Spleen (tissue), 11 donors: ENCODE data around the gene SREBF1. TPM values are rescaled to one million over a fixed set of nuclear protein-coding genes. Genes with fewer than 3 reads are reported as not detected.
"Not testable (repeated sequence)": the region's sequence is repeated elsewhere in the genome, so short reads cannot be mapped to it uniquely, and the experiment has no call there.

ENCODE experiments used
- DNase-seq: peaks from one replicate; pipeline ENCODE4 v3.0.0-alpha.2; 2020
- H3K27ac ChIP-seq, 8 donors: fragments of 200-600 bp; sonication (generic) in 7 of 8; 1 replicate in 4 of 8; 2 replicates in 4 of 8; pipeline versions ENCODE4 v1.5.0 to v1.8.0; 2016 to 2021; ENCODE audit warnings: inconsistent platforms in 4 of 8, mild to moderate bottlenecking in 4 of 8, moderate library complexity in 1 of 8
- H3K27me3 ChIP-seq, 7 donors: fragments of 200-600 bp; sonication (generic) in 6 of 7; replicated peaks in 1 of 7; 1 replicate in 4 of 7; 2 replicates in 3 of 7; pipeline versions ENCODE4 v1.5.0 to v1.8.0; 2016 to 2021; ENCODE audit warnings: inconsistent platforms in 3 of 7, mild to moderate bottlenecking in 1 of 7
- H3K36me3 ChIP-seq, 6 donors: fragments of 200-600 bp; sonication (generic) in 5 of 6; 1 replicate in 4 of 6; 2 replicates in 2 of 6; pipeline versions ENCODE4 v1.5.0 to v1.8.0; 2016 to 2021; ENCODE audit warnings: inconsistent platforms in 2 of 6
- H3K4me1 ChIP-seq, 6 donors: fragments of 200-600 bp; sonication (generic) in 5 of 6; 1 replicate in 3 of 6; 2 replicates in 3 of 6; pipeline versions ENCODE4 v1.5.0 to v1.8.0; 2016 to 2021; ENCODE audit warnings: inconsistent platforms in 3 of 6
- H3K4me3 ChIP-seq, 8 donors: fragments of 200-600 bp; sonication (generic) in 7 of 8; 1 replicate in 4 of 8; 2 replicates in 4 of 8; pipeline versions ENCODE4 v1.5.0 to v1.8.0; 2016 to 2021; ENCODE audit warnings: inconsistent platforms in 4 of 8, mild to moderate bottlenecking in 4 of 8, moderate library complexity in 2 of 8
- H3K9me3 ChIP-seq, 8 donors: fragments of 200-600 bp; sonication (generic) in 7 of 8; 1 replicate in 4 of 8; 2 replicates in 4 of 8; pipeline versions ENCODE4 v1.5.0 to v1.8.0; 2016 to 2021; ENCODE audit warnings: inconsistent platforms in 4 of 8
- POLR2A ChIP-seq, 3 donors: fragments of 450-650 bp; IDR thresholded peaks; one replicate each; pipeline ENCODE4 v1.5.1; 2017; ENCODE audit warnings: antibody characterized with exemption in 3 of 3, mild to moderate bottlenecking in 1 of 3
- POLR2AphosphoS5 ChIP-seq, 3 donors: sonication (generic); formaldehyde crosslinking; IDR thresholded peaks; one replicate each; pipeline ENCODE4 v1.5.1; 2017; ENCODE audit warnings: antibody characterized with exemption in 3 of 3
- WGBS, 5 donors: extraction: QIAGEN DNeasy Blood & Tissue Kit in 3 of 5; methylation state at CpG; one replicate each; pipeline versions ENCODE4 v1.1.5 to v1.1.7; 2013 to 2018; 5-methylcytosine and 5-hydroxymethylcytosine counted together
- intact Hi-C: fragments of 100-400 bp; cut with DNase I; formaldehyde crosslinking; loops from one replicate; pipeline ENCODE4 v1.15.0; 2023; ENCODE audit warnings: low total_unique reads
- polyA plus RNA-seq, 3 donors: library from polyadenylated mRNA; stranded (reverse); fragments of 200-250 nt; gene quantifications; one replicate each; pipeline ENCODE4 v1.2.1, GENCODE V29; 2013
- total RNA-seq, 7 donors: library from RNA; depleted of rRNA in 3 of 7; stranded (reverse); fragments of >200 nt in 3 of 7; fragmentation: NEBNext Ultra II Directional in 4 of 7; extraction: Animal tissue kit (Norgen Biotek cat#: 25700) in 4 of 7; gene quantifications; one replicate each; pipeline versions ENCODE4 v1.1.0 to v1.2.1, GENCODE V29; 2016 to 2021
- TF ChIP-seq, protein P1 (sequence below), 11 experiments: fragments of 200-600 bp in 7 of 11; fragments of 450-650 bp in 4 of 11; sonication (generic) in 4 of 11; IDR thresholded peaks in 8 of 11; conservative IDR thresholded peaks in 3 of 11; 1 replicate in 7 of 11; 2 replicates in 4 of 11; pipeline versions ENCODE4 v1.4.0 to v1.8.0; 2016 to 2021; ENCODE audit warnings: antibody characterized with exemption in 11 of 11, inconsistent platforms in 4 of 11, mild to moderate bottlenecking in 1 of 11
- donor health status: healthy with polysubstance abuse.
- donor health status: DM: no; HTN: no; CAD: no; lungs with moderate emphysema.
- donor health status: DM: no; HTN: no; CAD: no.
- donor health status: Bipolar disorder and iron deficiency.
- donor health status: healthy.
- donor health status: DM: no; HTN: no; CAD: no.
- donor health status: DM: yes; HTN: yes; CAD: no.

Gene SREBF1
- total and polyA plus RNA-seq, 10 donors: 25.0 to 74.8 (median 48.0) TPM

- Histone ChIP-seq H3K27ac (peak overlapping the region in 6 of 8 donors; percentile 5 to 67 (median 50)), H3K27me3 (no peaks in the 10 kb centered on the region), H3K36me3 (peaks cover 0 to 90% (median 45%) of the 10 kb centered on the region in 6 donors), H3K4me3 (peak overlapping the region in 1 of 8 donors; percentile 11), H3K9me3 (no peaks in the 10 kb centered on the region), H3K4me1 (peaks cover 9 to 61% (median 20%) of the 10 kb centered on the region in 6 donors)
- WGBS, 5 donors: 66 to 92% (median 86%) methylated on average over 44 to 68 of the region's 68 CpGs
- no peak for DNase-seq
- TF ChIP-seq, protein P1, sequence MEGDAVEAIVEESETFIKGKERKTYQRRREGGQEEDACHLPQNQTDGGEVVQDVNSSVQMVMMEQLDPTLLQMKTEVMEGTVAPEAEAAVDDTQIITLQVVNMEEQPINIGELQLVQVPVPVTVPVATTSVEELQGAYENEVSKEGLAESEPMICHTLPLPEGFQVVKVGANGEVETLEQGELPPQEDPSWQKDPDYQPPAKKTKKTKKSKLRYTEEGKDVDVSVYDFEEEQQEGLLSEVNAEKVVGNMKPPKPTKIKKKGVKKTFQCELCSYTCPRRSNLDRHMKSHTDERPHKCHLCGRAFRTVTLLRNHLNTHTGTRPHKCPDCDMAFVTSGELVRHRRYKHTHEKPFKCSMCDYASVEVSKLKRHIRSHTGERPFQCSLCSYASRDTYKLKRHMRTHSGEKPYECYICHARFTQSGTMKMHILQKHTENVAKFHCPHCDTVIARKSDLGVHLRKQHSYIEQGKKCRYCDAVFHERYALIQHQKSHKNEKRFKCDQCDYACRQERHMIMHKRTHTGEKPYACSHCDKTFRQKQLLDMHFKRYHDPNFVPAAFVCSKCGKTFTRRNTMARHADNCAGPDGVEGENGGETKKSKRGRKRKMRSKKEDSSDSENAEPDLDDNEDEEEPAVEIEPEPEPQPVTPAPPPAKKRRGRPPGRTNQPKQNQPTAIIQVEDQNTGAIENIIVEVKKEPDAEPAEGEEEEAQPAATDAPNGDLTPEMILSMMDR (IDR thresholded peaks at IDR 0.05 in 8 of 11, conservative IDR thresholded peaks at IDR 0.05 in 3 of 11): no peak
- TF ChIP-seq POLR2A (IDR thresholded peaks at IDR 0.05) (no peak), POLR2AphosphoS5 (IDR thresholded peaks at IDR 0.05) (peak in 2 of 3 donors; percentile 30 to 63)
- intact Hi-C loops: loop anchor here (10.0 kb wide), 1 partner anchor 105 kb away; no protein-coding TSS in a partner anchor
Observed at GRCh38 chr17:17810084-17810894, 26.5 kb downstream of the SREBF1 start.

DNA sequence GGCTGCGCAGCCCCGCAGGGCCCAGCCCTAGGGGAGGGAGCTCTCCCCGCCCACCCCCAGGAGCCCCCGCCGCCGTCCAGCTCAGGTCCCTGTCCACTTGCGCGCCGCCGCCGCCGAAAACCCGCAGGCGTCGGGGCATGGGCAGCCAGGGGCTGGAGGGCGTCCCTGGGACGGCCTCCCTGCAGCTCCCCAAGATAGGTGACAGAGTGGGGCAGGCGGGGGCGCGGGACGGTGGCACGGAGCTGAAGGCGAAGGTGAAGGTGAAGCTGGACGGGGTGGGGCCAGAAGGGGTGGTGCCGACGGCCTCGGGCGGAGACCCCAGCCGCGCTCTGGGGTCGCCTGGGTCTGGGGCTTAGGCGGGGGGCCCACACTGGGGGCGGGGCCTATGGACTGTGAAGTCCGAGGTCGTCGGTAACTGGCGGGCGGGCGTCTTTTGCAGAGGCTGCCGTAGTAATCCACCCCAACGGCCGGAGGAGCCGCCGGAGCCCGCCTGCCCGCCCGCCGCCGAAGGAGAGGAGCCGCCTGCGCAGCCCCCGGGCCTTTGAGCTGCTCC, 27.2 kb downstream of the SREBF1 start:
- DNase-seq: no peak
- Histone ChIP-seq H3K4me3 (peak overlapping the region in 1 of 8 donors; percentile 11), H3K36me3 (peaks cover 0 to 90% (median 45%) of the 10 kb centered on the region in 6 donors), H3K27me3 (no peaks in the 10 kb centered on the region), H3K4me1 (peaks cover 9 to 55% (median 20%) of the 10 kb centered on the region in 6 donors), H3K9me3 (no peaks in the 10 kb centered on the region), H3K27ac (peak overlapping the region in 6 of 8 donors; percentile 5 to 67 (median 50))
- TF ChIP-seq POLR2AphosphoS5 (IDR thresholded peaks at IDR 0.05) (no peak), POLR2A (IDR thresholded peaks at IDR 0.05) (no peak)
- TF ChIP-seq, protein P1 (IDR thresholded peaks at IDR 0.05 in 8 of 11, conservative IDR thresholded peaks at IDR 0.05 in 3 of 11): no peak
- intact Hi-C loops: loop anchor here (10.0 kb wide), 1 partner anchor 105 kb away; no protein-coding TSS in a partner anchor
- WGBS, 5 donors: 76 to 94% (median 87%) methylated on average over 33 to 52 of the region's 52 CpGs

DNA sequence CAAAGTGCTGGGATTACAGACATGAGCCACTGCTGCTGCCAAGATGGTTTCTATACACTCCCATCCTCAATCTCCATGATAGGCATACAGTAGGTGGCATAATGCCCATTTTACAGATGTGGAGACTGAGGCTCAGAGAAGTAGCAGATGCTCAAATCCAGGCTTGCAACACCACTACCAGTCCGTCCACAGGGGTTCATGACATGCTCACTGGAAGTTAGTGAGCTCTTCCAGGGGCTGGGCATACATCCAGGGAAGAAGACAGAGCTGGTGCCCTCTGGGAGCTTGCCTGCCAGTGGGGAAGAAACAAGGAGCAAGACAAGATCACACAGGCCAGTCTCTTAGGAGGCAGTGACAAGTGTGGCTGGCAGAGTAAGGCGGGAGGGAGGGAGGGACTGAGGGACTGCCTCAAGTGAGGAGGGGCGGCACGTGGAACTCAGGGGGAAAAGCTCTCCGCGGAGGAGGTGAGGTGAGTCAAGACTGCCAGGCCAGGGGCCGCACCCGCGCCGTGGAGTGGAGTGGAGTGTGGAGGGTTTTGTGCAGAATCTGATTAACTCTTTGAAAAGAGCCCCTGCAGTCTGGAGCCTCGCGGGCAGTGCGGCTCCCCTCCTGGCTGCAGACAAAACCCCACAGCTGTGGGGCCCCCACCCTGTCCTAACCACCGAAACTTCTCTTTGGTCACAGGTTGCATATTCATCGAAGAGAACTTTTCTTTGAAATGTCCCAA, 27.9 kb downstream of the SREBF1 start:
- TF ChIP-seq POLR2A (IDR thresholded peaks at IDR 0.05) (no peak), POLR2AphosphoS5 (IDR thresholded peaks at IDR 0.05) (no peak)
- TF ChIP-seq, protein P1 (IDR thresholded peaks at IDR 0.05 in 8 of 11, conservative IDR thresholded peaks at IDR 0.05 in 3 of 11): no peak
- DNase-seq: no peak
- 64 to 77% (median 69%) methylated on average over 12 to 15 of the region's 15 CpGs for WGBS, 5 donors
- Histone ChIP-seq H3K4me1 (peaks cover 9 to 55% (median 20%) of the 10 kb centered on the region in 6 donors), H3K27me3 (no peaks in the 10 kb centered on the region), H3K27ac (no peak overlapping the region), H3K9me3 (no peaks in the 10 kb centered on the region), H3K36me3 (peaks cover 0 to 90% (median 44%) of the 10 kb centered on the region in 6 donors), H3K4me3 (no peak overlapping the region)
- intact Hi-C loops: no loop called here

- DNase-seq, intact Hi-C loops, H3K27ac ChIP-seq, H3K4me3 ChIP-seq, H3K27me3 ChIP-seq, H3K9me3 ChIP-seq: not testable (repeated sequence)
- Histone ChIP-seq H3K36me3 (peaks cover 0 to 90% (median 42%) of the 10 kb centered on the region in 6 donors), H3K4me1 (peaks cover 9 to 55% (median 20%) of the 10 kb centered on the region in 6 donors)
- WGBS, 5 donors: 96 to 98% (median 97%) methylated on average over 5 of the region's 5 CpGs
Observed at GRCh38 chr17:17808200-17808599, 28.6 kb downstream of the SREBF1 start.
